HG03565 (cell line): ENCODE results near the gene NOTUM.
"Not testable (repeated sequence)": the region's sequence is repeated elsewhere in the genome, so short reads cannot be mapped to it uniquely, and the experiment has no call there.

Experiments used
- ATAC-seq: cut with Tn5 transposase; IDR thresholded peaks from one replicate; pipeline ENCODE4 v1.9.1; 2021; ENCODE audit warnings: mild to moderate bottlenecking, moderate library complexity; ENCODE audit not compliant: unreplicated experiment

NOTUM gene

GRCh38 chr17:81958633-81959342, 2.2 kb downstream of the NOTUM start:
- ATAC-seq: no peak

- no peak for ATAC-seq
Measured at GRCh38 chr17:81957691-81958432, 3.1 kb downstream of the NOTUM start.

- ATAC-seq: no peak
Measured at GRCh38 chr17:81956607-81957589, 4.1 kb downstream of the NOTUM start.

GRCh38 chr17:81955756-81956544, 5.0 kb downstream of the NOTUM start:
- ATAC-seq: no peak

- ATAC-seq: no peak
Measured at GRCh38 chr17:81955058-81955681, 5.8 kb downstream of the NOTUM start.

- ATAC-seq: no peak
Measured at GRCh38 chr17:81954131-81955057, 6.6 kb downstream of the NOTUM start.

GRCh38 chr17:81953443-81953842, 7.5 kb downstream of the NOTUM start:
- not testable (repeated sequence) for ATAC-seq

GRCh38 chr17:81952792-81953228, 8.2 kb downstream of the NOTUM start:
- ATAC-seq: no peak

- ATAC-seq: no peak
Measured at GRCh38 chr17:81951785-81952684, 9.0 kb downstream of the NOTUM start.

- no peak for ATAC-seq
Measured at GRCh38 chr17:81950501-81950900, 10.5 kb downstream of the NOTUM start.

- ATAC-seq: no peak
Measured at GRCh38 chr17:81948635-81949378, 12.2 kb downstream of the NOTUM start.

GRCh38 chr17:81947189-81947588, 13.8 kb downstream of the NOTUM start, which contains the start of gene MYADML2:
MYADML2 (minus strand) TSS chr17:81947233; CDS start chr17:81941741, 5,492 bp downstream.
- no peak for ATAC-seq

GRCh38 chr17:81944858-81945257, 16.1 kb downstream of the NOTUM start:
- no peak for ATAC-seq

- ATAC-seq: no peak
Measured at GRCh38 chr17:81942167-81942553, 18.8 kb downstream of the NOTUM start.

GRCh38 chr17:81941484-81942166, 19.4 kb downstream of the NOTUM start:
- ATAC-seq: no peak
